Ishikawa (cell line): ENCODE measurements around the gene DKK3.

Source experiments
- EP300 ChIP-seq: IDR thresholded peaks from 2 replicates; pipeline ENCODE4 v1.6.1; 2012; ENCODE audit warnings: borderline replicate concordance
- NFIC ChIP-seq: IDR thresholded peaks from 2 replicates; pipeline ENCODE4 v1.6.1; 2012
- RAD21 ChIP-seq: IDR thresholded peaks from 2 replicates; pipeline ENCODE4 v1.6.1; 2012; ENCODE audit warnings: low read depth
- TAF1 ChIP-seq: IDR thresholded peaks from 2 replicates; pipeline ENCODE4 v1.6.1; 2012; ENCODE audit warnings: low read depth, mild to moderate bottlenecking
- TCF12 ChIP-seq: IDR thresholded peaks from 2 replicates; pipeline ENCODE4 v1.6.1; 2012; ENCODE audit warnings: low read depth
- TF ChIP-seq, protein P1 (sequence below): IDR thresholded peaks from 2 replicates; pipeline ENCODE4 v1.6.1; 2012
- TF ChIP-seq, protein P2 (sequence below): IDR thresholded peaks from 2 replicates; pipeline ENCODE4 v1.6.1; 2012

- TF ChIP-seq TAF1 (no peak), EP300 (no peak), TCF12 (no peak), RAD21 (no peak), NFIC (peak; percentile 37)
- TF ChIP-seq, protein P1, sequence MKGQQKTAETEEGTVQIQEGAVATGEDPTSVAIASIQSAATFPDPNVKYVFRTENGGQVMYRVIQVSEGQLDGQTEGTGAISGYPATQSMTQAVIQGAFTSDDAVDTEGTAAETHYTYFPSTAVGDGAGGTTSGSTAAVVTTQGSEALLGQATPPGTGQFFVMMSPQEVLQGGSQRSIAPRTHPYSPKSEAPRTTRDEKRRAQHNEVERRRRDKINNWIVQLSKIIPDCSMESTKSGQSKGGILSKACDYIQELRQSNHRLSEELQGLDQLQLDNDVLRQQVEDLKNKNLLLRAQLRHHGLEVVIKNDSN: no peak
- TF ChIP-seq, protein P2, sequence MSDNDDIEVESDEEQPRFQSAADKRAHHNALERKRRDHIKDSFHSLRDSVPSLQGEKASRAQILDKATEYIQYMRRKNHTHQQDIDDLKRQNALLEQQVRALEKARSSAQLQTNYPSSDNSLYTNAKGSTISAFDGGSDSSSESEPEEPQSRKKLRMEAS: no peak
Observed at GRCh38 chr11:11989774-11990744, 18.4 kb downstream of the DKK3 start.
